Measurements from ENCODE around the gene SLC34A1. TPM values are rescaled to one million over a fixed set of nuclear protein-coding genes. Genes with fewer than 3 reads are reported as not detected.

SLC34A1 gene
- total RNA-seq, 1 donor from 2014 or later, result not detected

GRCh38 chr5:177350776-177351391, 33.4 kb upstream of the SLC34A1 start:
- Mint-ChIP-seq H3K4me1 (ENCODE audit: low read depth, unreplicated experiment) (peaks cover 10% of the 10 kb centered on the region), H3K36me3 (ENCODE audit: unreplicated experiment) (no peaks in the 10 kb centered on the region), H3K27ac (ENCODE audit: unreplicated experiment) (peak overlapping the region; percentile 98), H3K27me3 (ENCODE audit: unreplicated experiment) (peaks cover 2% of the 10 kb centered on the region), H3K4me3 (ENCODE audit: unreplicated experiment) (peak overlapping the region; percentile 97), H3K9me3 (ENCODE audit: unreplicated experiment) (peaks cover 5% of the 10 kb centered on the region)
- no peak for TF ChIP-seq CTCF (IDR thresholded peaks at IDR 0.05; ENCODE audit: partially characterized antibody, unreplicated experiment)
- no peak for DNase-seq

GRCh38 chr5:177351392-177352329, 32.6 kb upstream of the SLC34A1 start, which contains the start of gene LMAN2:
Gene LMAN2 (minus strand): TSS chr5:177351668. CDS start chr5:177351647, 21 bp downstream.
- Mint-ChIP-seq H3K9me3 (ENCODE audit: unreplicated experiment) (peaks cover 5% of the 10 kb centered on the region), H3K27me3 (ENCODE audit: unreplicated experiment) (peaks cover 2% of the 10 kb centered on the region), H3K27ac (ENCODE audit: unreplicated experiment) (peak within 1 kb of the TSS; percentile 98), H3K4me1 (ENCODE audit: low read depth, unreplicated experiment) (peaks cover 10% of the 10 kb centered on the region), H3K36me3 (ENCODE audit: unreplicated experiment) (no peaks in the 10 kb centered on the region), H3K4me3 (ENCODE audit: unreplicated experiment) (peak within 1 kb of the TSS; percentile 97)
- TF ChIP-seq CTCF (IDR thresholded peaks at IDR 0.05; ENCODE audit: partially characterized antibody, unreplicated experiment), result no peak
- DNase-seq, result peak; percentile 87

GRCh38 chr5:177353093-177353492, 31.1 kb upstream of the SLC34A1 start:
- Mint-ChIP-seq H3K27me3 (ENCODE audit: unreplicated experiment) (peaks cover 4% of the 10 kb centered on the region), H3K4me1 (ENCODE audit: low read depth, unreplicated experiment) (peaks cover 10% of the 10 kb centered on the region), H3K4me3 (ENCODE audit: unreplicated experiment) (no peak overlapping the region), H3K36me3 (ENCODE audit: unreplicated experiment) (no peaks in the 10 kb centered on the region), H3K9me3 (ENCODE audit: unreplicated experiment) (peaks cover 8% of the 10 kb centered on the region), H3K27ac (ENCODE audit: unreplicated experiment) (no peak overlapping the region)
- DNase-seq, result no peak
- TF ChIP-seq CTCF (IDR thresholded peaks at IDR 0.05; ENCODE audit: partially characterized antibody, unreplicated experiment), result no peak

- peaks cover 8% of the 10 kb centered on the region for H3K9me3 Mint-ChIP-seq (ENCODE audit: unreplicated experiment)
- peaks cover 6% of the 10 kb centered on the region for H3K4me1 Mint-ChIP-seq (ENCODE audit: low read depth, unreplicated experiment)
- TF ChIP-seq CTCF (IDR thresholded peaks at IDR 0.05; ENCODE audit: partially characterized antibody, unreplicated experiment), result no peak
- no peaks in the 10 kb centered on the region for H3K36me3 Mint-ChIP-seq (ENCODE audit: unreplicated experiment)
- peaks cover 4% of the 10 kb centered on the region for H3K27me3 Mint-ChIP-seq (ENCODE audit: unreplicated experiment)
- no peak for DNase-seq
- H3K27ac Mint-ChIP-seq (ENCODE audit: unreplicated experiment), result no peak overlapping the region
- H3K4me3 Mint-ChIP-seq (ENCODE audit: unreplicated experiment), result no peak overlapping the region
These were observed 30.0 kb upstream of the SLC34A1 start for GRCh38 chr5:177354256-177354655.
